ENCODE measurements around the gene TNNC1. TPM values are rescaled to one million over a fixed set of nuclear protein-coding genes. Genes with fewer than 3 reads are reported as not detected.

The TNNC1 gene
- 1 to 10 TPM; 2.6 to 4.7 TPM for total RNA-seq
- polyA plus RNA-seq = 10 to 100 TPM in 1 of 2 donors, 1 to 10 TPM in 1; 3.0 to 20.7 TPM
- long read RNA-seq, donor 1 = 0 reads
- long read RNA-seq, donor 2, partial matches to known transcripts = 0 of 3 reads
- long read RNA-seq, donor 2, other reads (novel, unspliced or antisense) = 0 of 3 reads

DNA sequence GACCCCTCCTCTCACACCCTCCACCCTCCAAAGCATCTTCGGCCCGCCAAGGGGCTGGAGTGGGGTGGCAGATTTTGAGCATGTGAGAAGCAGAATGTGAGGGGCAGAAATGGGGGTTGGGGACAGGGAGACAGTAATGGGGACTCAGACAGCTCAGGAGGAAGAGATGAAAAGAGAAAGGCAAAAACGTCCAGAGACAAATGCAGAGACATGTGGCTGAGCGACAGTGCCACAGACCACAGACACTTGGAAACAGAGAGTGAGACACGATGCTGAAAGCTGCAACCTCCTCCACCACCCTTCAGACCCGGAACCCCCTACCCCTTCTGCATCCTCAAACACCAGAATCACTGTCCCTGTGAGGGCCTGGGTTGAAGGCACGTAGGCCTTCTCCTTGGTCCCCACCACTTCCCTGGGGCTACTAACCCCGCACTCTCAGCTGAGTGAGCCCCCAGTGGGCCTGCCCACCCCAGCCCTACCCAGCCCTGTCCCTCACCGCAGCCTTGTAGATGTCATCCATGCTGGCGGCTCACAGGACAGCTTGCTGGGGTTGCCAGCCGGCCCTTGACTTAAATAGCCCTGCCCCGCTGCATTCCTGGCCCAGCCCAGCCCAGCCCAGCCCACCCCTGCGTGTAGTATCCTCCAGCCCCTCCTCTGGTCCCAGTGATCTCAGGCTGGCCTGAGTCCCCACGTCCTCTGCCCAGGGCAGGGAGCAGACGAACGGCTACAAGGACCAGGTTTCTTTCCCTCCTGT is at the start of gene TNNC1:
Gene TNNC1, minus strand, starts transcription at position 546 of the 754 bp plus-strand sequence. Its CDS starts 26 bp downstream, at position 520.
- 68 to 69% methylated on average over 16 of the region's 16 CpGs for WGBS, 2 donors
- intact Hi-C loops (cut with DNase I) = loop anchor here in 1 of 2 donors (10.0 kb wide), 1 partner anchor 169 kb away; the partner anchor contains the start of gene GLYCTK
- H3K9me3 ChIP-seq (ENCODE audit: control insufficient read depth, low read length) = no peaks in the 10 kb centered on the region
- H3K36me3 ChIP-seq (ENCODE audit: control insufficient read depth in 1 of 2, insufficient read depth in 2 of 2, low read length in 1 of 2) = no peaks in the 10 kb centered on the region
- H3K4me3 ChIP-seq (ENCODE audit: low read length in 2 of 2) = no peak within 1 kb of the TSS
- H3K27me3 ChIP-seq (ENCODE audit: control insufficient read depth in 1 of 2, insufficient read depth in 2 of 2, low read length in 1 of 2) = no peaks in the 10 kb centered on the region
- H3K27ac ChIP-seq (ENCODE audit: low read depth in 1 of 2, low read length in 2 of 2) = peak within 1 kb of the TSS in 1 of 2 donors; percentile 87
- DNase-seq (peak in 1 of 2 donors; percentile 75), ATAC-seq (ENCODE audit: low FRiP score) (no peak)
- H3K4me1 ChIP-seq (ENCODE audit: control insufficient read depth in 1 of 2, insufficient read depth in 2 of 2, low read length in 2 of 2) = no peaks in the 10 kb centered on the region

DNA sequence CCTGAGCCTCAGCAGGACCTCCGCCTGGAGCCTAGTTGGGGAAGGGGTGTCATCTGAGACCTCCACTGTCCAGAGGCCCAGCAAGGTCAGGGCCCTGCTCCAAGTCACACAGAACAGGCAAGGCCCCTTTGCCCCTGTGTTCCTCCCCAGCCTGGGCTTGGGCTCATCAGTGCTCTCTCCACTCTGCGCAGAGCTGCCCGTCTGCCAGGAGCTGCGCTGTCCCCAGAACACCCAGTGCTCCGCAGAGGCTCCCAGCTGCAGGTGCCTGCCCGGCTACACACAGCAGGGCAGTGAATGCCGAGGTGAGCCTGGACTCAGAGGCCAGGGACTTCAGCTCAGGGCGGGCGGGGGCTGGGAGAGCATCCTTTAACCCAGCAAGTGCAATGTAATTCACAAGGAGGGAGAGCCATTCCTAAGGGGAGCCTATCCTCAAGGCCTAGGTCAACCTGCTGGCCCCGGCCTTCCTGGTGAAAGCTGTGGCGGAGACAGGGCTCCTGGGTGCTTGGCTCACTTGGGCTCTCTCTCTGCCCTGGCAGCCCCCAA is 49.0 kb upstream of the TNNC1 start:
- Histone ChIP-seq H3K27me3 (ENCODE audit: control insufficient read depth in 1 of 2, insufficient read depth in 2 of 2, low read length in 1 of 2) (no peaks in the 10 kb centered on the region), H3K9me3 (ENCODE audit: control insufficient read depth, low read length) (no peaks in the 10 kb centered on the region), H3K4me3 (ENCODE audit: low read length in 2 of 2) (no peak overlapping the region), H3K4me1 (ENCODE audit: control insufficient read depth in 1 of 2, insufficient read depth in 2 of 2, low read length in 2 of 2) (no peaks in the 10 kb centered on the region), H3K27ac (ENCODE audit: low read depth in 1 of 2, low read length in 2 of 2) (no peak overlapping the region), H3K36me3 (ENCODE audit: control insufficient read depth in 1 of 2, insufficient read depth in 2 of 2, low read length in 1 of 2) (no peaks in the 10 kb centered on the region)
- DNase-seq = no peak
- ATAC-seq (ENCODE audit: low FRiP score) = no peak
- WGBS, 2 donors = 93 to 94% methylated on average over 11 of the region's 11 CpGs
- intact Hi-C loops (cut with DNase I) = no loop called here

DNA sequence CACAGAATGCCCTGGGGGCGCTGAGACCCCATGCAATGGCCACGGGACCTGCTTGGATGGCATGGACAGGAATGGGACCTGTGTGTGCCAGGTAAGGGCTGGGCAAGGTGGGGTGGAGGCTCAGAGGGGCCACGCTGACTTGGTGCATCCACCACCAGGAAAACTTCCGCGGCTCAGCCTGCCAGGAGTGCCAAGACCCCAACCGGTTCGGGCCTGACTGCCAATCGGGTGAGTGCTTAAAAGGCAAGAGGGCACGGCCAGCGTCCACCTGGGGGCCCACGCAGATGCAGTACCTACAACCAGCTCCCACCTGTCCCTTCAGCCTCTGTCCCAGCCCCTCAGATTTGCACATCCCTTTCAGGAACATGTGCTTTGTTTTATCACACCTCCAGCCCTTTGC is 48.2 kb upstream of the TNNC1 start:
- WGBS, 2 donors = 89 to 92% methylated on average over 11 of the region's 11 CpGs
- no peak overlapping the region for H3K27ac ChIP-seq (ENCODE audit: low read depth in 1 of 2, low read length in 2 of 2)
- intact Hi-C loops (cut with DNase I) = no loop called here
- no peaks in the 10 kb centered on the region for H3K27me3 ChIP-seq (ENCODE audit: control insufficient read depth in 1 of 2, insufficient read depth in 2 of 2, low read length in 1 of 2)
- DNase-seq = no peak
- no peak for ATAC-seq (ENCODE audit: low FRiP score)
- H3K36me3 ChIP-seq (ENCODE audit: control insufficient read depth in 1 of 2, insufficient read depth in 2 of 2, low read length in 1 of 2) = no peaks in the 10 kb centered on the region
- no peaks in the 10 kb centered on the region for H3K9me3 ChIP-seq (ENCODE audit: control insufficient read depth, low read length)
- no peaks in the 10 kb centered on the region for H3K4me1 ChIP-seq (ENCODE audit: control insufficient read depth in 1 of 2, insufficient read depth in 2 of 2, low read length in 2 of 2)
- no peak overlapping the region for H3K4me3 ChIP-seq (ENCODE audit: low read length in 2 of 2)

DNA sequence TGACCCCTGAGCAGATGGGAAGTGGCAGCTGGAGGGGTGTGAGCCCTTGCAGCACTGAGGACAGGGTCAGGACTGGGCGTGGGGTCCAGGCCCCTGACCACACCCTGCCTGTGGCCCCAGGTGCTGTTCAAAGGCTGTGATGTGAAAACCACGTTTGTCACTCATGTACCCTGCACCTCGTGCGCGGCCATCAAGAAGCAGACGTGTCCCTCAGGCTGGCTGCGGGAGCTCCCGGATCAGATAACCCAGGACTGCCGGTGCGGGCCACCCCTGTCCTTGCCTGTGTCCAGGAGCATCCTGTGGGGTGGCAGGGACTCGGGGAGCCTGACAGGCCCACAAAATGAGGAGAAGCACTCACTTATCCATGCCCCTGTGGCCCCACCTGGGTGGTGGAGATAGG is 47.2 kb upstream of the TNNC1 start:
- Histone ChIP-seq H3K36me3 (ENCODE audit: control insufficient read depth in 1 of 2, insufficient read depth in 2 of 2, low read length in 1 of 2) (no peaks in the 10 kb centered on the region), H3K4me1 (ENCODE audit: control insufficient read depth in 1 of 2, insufficient read depth in 2 of 2, low read length in 2 of 2) (no peaks in the 10 kb centered on the region), H3K4me3 (ENCODE audit: low read length in 2 of 2) (no peak overlapping the region), H3K27me3 (ENCODE audit: control insufficient read depth in 1 of 2, insufficient read depth in 2 of 2, low read length in 1 of 2) (no peaks in the 10 kb centered on the region), H3K27ac (ENCODE audit: low read depth in 1 of 2, low read length in 2 of 2) (no peak overlapping the region), H3K9me3 (ENCODE audit: control insufficient read depth, low read length) (no peaks in the 10 kb centered on the region)
- ATAC-seq (ENCODE audit: low FRiP score) = no peak
- intact Hi-C loops (cut with DNase I) = no loop called here
- DNase-seq = no peak
- 89 to 91% methylated on average over 11 of the region's 11 CpGs for WGBS, 2 donors

DNA sequence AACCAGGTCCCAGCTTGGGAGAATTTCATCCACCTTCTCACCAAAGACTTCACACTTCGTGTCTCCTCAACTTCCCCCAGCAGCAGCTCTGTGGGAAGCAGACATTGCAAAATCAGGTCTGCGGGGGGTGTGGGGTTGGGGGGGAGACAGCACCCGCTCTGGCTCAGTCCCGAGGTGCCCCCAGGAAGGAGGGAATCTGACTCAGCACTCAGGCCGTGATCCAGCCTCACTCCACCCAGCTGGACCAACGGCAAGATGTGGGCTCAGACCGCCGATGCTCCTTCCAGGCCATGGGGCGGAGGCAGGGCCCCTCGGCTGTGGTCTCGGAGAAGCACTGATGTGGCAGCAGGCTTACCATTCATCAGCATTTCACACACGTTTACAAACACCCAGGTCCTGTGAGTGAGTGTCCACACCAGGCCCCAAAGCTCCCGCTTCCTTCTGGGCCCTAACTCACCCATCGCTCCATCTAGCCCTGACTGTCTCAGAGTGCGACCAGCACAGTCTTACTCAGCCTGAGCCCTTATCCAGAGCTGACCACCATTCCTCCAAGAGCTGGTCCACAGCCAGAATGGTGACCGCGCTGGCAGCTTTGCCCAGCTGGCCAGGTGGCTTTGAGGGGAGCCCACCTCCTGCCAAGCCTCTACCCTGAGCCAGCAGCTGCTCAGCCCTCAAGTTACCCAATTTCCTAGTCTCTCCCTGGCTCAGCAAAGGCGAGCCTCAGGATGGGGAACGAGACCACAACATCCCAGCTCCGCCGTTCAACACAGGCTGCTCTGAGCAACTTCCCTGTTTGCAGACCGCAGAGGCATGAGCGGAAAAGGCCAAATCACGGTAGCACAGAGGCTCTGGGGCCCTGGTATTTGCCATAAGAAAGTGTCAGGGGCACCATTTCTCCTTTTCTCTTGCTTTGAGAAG is 44.6 kb upstream of the TNNC1 start:
- no peaks in the 10 kb centered on the region for H3K4me1 ChIP-seq (ENCODE audit: control insufficient read depth in 1 of 2, insufficient read depth in 2 of 2, low read length in 2 of 2)
- H3K36me3 ChIP-seq (ENCODE audit: control insufficient read depth in 1 of 2, insufficient read depth in 2 of 2, low read length in 1 of 2) = no peaks in the 10 kb centered on the region
- peak in 1 of 2 donors; percentile 87 for DNase-seq
- intact Hi-C loops (cut with DNase I) = no loop called here
- no peaks in the 10 kb centered on the region for H3K9me3 ChIP-seq (ENCODE audit: control insufficient read depth, low read length)
- H3K27me3 ChIP-seq (ENCODE audit: control insufficient read depth in 1 of 2, insufficient read depth in 2 of 2, low read length in 1 of 2) = no peaks in the 10 kb centered on the region
- ATAC-seq (ENCODE audit: low FRiP score) = peak; percentile 21
- H3K4me3 ChIP-seq (ENCODE audit: low read length in 2 of 2) = no peak overlapping the region
- H3K27ac ChIP-seq (ENCODE audit: low read depth in 1 of 2, low read length in 2 of 2) = no peak overlapping the region
- 75 to 79% methylated on average over 24 of the region's 24 CpGs for WGBS, 2 donors

DNA sequence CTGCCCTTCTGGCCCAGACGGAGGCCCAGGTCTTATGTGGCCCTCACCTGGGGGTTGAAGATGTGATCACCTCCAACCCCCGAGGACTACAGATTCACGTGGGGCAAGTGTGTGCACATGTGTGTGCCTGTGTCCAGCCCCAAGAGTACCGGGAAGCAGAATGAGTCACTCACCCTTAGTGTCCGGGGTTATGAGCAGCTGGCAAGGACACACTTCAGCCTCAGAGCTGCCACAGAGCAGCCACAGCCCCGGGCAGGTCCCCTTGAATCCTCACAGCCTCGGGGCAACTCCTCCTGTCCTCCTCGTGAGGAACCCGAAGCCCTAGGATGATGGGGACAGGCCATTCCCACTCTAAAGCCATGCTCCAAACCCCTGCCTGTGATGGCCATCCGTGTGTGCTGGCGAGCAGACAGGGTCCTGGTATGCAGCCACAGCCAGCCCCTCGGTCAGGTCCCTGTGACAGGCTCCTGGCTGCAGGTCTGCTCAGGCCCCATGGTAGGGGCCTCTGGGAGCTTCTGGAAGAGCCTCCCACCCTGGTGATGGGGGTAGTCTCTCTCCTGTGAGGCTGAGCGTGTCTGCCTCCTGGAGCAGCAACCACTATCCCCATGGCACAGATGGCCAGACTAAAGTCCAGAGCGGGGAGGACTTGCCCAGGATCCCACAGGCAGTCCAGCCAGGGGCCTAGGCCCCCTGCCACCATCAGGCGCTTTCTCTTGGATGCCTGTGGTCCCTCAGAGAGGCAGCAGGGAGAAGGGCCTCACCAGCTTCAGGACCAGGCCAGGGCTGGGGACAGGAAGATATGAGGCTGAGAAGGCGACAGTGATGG is 42.1 kb upstream of the TNNC1 start:
- H3K9me3 ChIP-seq (ENCODE audit: control insufficient read depth, low read length) = no peaks in the 10 kb centered on the region
- H3K4me1 ChIP-seq (ENCODE audit: control insufficient read depth in 1 of 2, insufficient read depth in 2 of 2, low read length in 2 of 2) = no peaks in the 10 kb centered on the region
- no peak overlapping the region for H3K4me3 ChIP-seq (ENCODE audit: low read length in 2 of 2)
- no peak overlapping the region for H3K27ac ChIP-seq (ENCODE audit: low read depth in 1 of 2, low read length in 2 of 2)
- 59 to 60% methylated on average over 16 of the region's 16 CpGs for WGBS, 2 donors
- peaks cover 0 to 2% of the 10 kb centered on the region in 2 donors for H3K36me3 ChIP-seq (ENCODE audit: control insufficient read depth in 1 of 2, insufficient read depth in 2 of 2, low read length in 1 of 2)
- ATAC-seq (ENCODE audit: low FRiP score) (peak; percentile 24), DNase-seq (no peak)
- H3K27me3 ChIP-seq (ENCODE audit: control insufficient read depth in 1 of 2, insufficient read depth in 2 of 2, low read length in 1 of 2) = no peaks in the 10 kb centered on the region
- intact Hi-C loops (cut with DNase I) = no loop called here

DNA sequence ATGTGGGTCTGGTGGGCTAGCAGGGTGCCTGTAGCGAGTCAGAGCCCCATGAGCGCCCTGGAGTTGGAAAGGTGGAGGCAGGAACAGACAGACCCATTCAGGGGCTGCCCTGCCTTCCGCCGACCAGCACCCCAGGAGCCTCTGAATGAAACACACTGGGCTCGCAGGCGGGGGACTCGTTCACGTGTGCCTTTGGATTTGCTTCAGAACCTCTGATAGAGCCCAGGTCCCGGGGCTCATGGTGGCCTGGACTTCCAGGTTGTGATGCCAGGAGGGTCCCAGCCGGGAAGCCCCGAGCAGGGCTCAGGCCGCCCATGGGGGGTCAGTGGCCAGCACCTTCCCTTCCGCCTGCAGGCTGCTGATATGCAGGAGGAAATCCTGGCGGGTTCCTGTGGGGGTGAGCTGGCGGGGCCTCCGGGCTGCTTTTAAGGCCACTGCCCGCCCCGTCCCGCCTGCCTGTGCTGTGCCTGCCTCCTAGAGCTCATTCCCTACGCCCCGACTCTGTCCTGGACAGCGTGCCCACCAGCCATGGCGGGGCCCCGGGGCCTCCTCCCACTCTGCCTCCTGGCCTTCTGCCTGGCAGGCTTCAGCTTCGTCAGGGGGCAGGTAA is 41.1 kb upstream of the TNNC1 start, which contains the start of gene STAB1:
Gene STAB1, plus strand, starts transcription at position 453 of the 610 bp plus-strand sequence. Its CDS starts 76 bp downstream, at position 529.
- intact Hi-C loops (cut with DNase I) = no loop called here
- H3K9me3 ChIP-seq (ENCODE audit: control insufficient read depth, low read length) = no peaks in the 10 kb centered on the region
- H3K36me3 ChIP-seq (ENCODE audit: control insufficient read depth in 1 of 2, insufficient read depth in 2 of 2, low read length in 1 of 2) = peaks cover 0 to 2% of the 10 kb centered on the region in 2 donors
- peak; percentile 35 for ATAC-seq (ENCODE audit: low FRiP score)
- WGBS, 2 donors = 56 to 60% methylated on average over 25 of the region's 25 CpGs
- H3K4me3 ChIP-seq (ENCODE audit: low read length in 2 of 2) = no peak within 1 kb of the TSS
- H3K27me3 ChIP-seq (ENCODE audit: control insufficient read depth in 1 of 2, insufficient read depth in 2 of 2, low read length in 1 of 2) = no peaks in the 10 kb centered on the region
- no peak within 1 kb of the TSS for H3K27ac ChIP-seq (ENCODE audit: low read depth in 1 of 2, low read length in 2 of 2)
- H3K4me1 ChIP-seq (ENCODE audit: control insufficient read depth in 1 of 2, insufficient read depth in 2 of 2, low read length in 2 of 2) = no peaks in the 10 kb centered on the region
- DNase-seq = peak in 1 of 2 donors; percentile 68

Measured in aorta (tissue), 5 donors.